ENCODE results near the gene MPHOSPH6.
"Not testable (repeated sequence)": the region's sequence is repeated elsewhere in the genome, so short reads cannot be mapped to it uniquely, and the experiment has no call there.

The MPHOSPH6 gene

GRCh38 chr16:82169861-82170845 lies at the start of gene MPHOSPH6:
TSS of gene MPHOSPH6 (minus strand) at chr16:82170224. CDS start at chr16:82170175, 49 bp downstream.
- DNase-seq = peak; percentile 92

GRCh38 chr16:82219298-82219697 lies 49.3 kb upstream of the MPHOSPH6 start:
- DNase-seq = no peak

- not testable (repeated sequence) for DNase-seq
Observed at GRCh38 chr16:82209314-82209713, 39.3 kb upstream of the MPHOSPH6 start.

GRCh38 chr16:82203198-82203597 lies 33.2 kb upstream of the MPHOSPH6 start:
- no peak for DNase-seq

- DNase-seq = no peak
Observed at GRCh38 chr16:82201926-82202325, 31.9 kb upstream of the MPHOSPH6 start.

GRCh38 chr16:82201351-82201750 lies 31.3 kb upstream of the MPHOSPH6 start:
- no peak for DNase-seq

GRCh38 chr16:82199209-82199608 lies 29.2 kb upstream of the MPHOSPH6 start:
- DNase-seq = no peak

- DNase-seq = no peak
Observed at GRCh38 chr16:82197540-82198240, 27.7 kb upstream of the MPHOSPH6 start.

- no peak for DNase-seq
Observed at GRCh38 chr16:82195917-82196494, 26.0 kb upstream of the MPHOSPH6 start.

GRCh38 chr16:82194086-82194485 lies 24.1 kb upstream of the MPHOSPH6 start:
- no peak for DNase-seq

GRCh38 chr16:82192665-82193064 lies 22.6 kb upstream of the MPHOSPH6 start:
- no peak for DNase-seq

GRCh38 chr16:82190386-82190785 lies 20.4 kb upstream of the MPHOSPH6 start:
- DNase-seq = no peak

- no peak for DNase-seq
Observed at GRCh38 chr16:82187829-82188228, 17.8 kb upstream of the MPHOSPH6 start.

GRCh38 chr16:82185012-82185411 lies 15.0 kb upstream of the MPHOSPH6 start:
- DNase-seq = no peak

- no peak for DNase-seq
Observed at GRCh38 chr16:82184213-82184612, 14.2 kb upstream of the MPHOSPH6 start.

- no peak for DNase-seq
Observed at GRCh38 chr16:82183004-82183397, 13.0 kb upstream of the MPHOSPH6 start.

- DNase-seq = no peak
Observed at GRCh38 chr16:82182266-82183003, 12.4 kb upstream of the MPHOSPH6 start.

GRCh38 chr16:82181461-82182185 lies 11.6 kb upstream of the MPHOSPH6 start:
- DNase-seq = no peak

GRCh38 chr16:82178352-82178751 lies 8.3 kb upstream of the MPHOSPH6 start:
- DNase-seq = no peak

GRCh38 chr16:82177555-82177954 lies 7.5 kb upstream of the MPHOSPH6 start:
- DNase-seq = no peak

- no peak for DNase-seq
Observed at GRCh38 chr16:82176204-82176603, 6.2 kb upstream of the MPHOSPH6 start.

GRCh38 chr16:82175627-82176026 lies 5.6 kb upstream of the MPHOSPH6 start:
- no peak for DNase-seq
